ENCODE measurements around the gene AXIN1. TPM values are rescaled to one million over a fixed set of nuclear protein-coding genes. Genes with fewer than 3 reads are reported as not detected.
A peak's percentile ranks its signal among the peaks of the same experiment; 100 is the strongest.
"Not testable (repeated sequence)": the region's sequence is repeated elsewhere in the genome, so short reads cannot be mapped to it uniquely, and the experiment has no call there.

The AXIN1 gene
- total and polyA plus RNA-seq, 2 of the 8 experiments (the other 6 are each of a cell fraction or from before 2014, with no cell fraction given), result 12.5 to 41.9 TPM

DNA sequence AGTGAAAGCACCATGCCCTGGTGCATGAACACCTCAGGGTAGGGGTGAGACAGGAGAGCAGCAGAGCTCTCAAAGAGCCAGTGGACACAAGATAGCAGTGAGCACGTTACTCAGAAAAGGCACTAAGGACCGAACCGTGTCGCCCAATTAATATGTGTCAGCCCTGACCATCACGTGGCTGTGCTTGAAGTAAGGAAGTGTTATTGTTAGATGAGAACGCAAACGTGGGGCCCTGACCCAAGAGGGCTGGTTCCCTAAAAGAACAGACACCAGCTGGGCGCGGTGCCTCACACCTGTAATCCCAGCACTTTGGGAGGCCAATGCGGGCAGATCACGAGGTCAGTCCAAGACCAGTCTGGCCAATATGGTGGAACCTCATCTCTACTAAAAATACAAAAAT, 16.3 kb downstream of the AXIN1 start (continued):
- TF ChIP-seq CREB1 (IDR thresholded peaks at IDR 0.05), result no peak

DNA sequence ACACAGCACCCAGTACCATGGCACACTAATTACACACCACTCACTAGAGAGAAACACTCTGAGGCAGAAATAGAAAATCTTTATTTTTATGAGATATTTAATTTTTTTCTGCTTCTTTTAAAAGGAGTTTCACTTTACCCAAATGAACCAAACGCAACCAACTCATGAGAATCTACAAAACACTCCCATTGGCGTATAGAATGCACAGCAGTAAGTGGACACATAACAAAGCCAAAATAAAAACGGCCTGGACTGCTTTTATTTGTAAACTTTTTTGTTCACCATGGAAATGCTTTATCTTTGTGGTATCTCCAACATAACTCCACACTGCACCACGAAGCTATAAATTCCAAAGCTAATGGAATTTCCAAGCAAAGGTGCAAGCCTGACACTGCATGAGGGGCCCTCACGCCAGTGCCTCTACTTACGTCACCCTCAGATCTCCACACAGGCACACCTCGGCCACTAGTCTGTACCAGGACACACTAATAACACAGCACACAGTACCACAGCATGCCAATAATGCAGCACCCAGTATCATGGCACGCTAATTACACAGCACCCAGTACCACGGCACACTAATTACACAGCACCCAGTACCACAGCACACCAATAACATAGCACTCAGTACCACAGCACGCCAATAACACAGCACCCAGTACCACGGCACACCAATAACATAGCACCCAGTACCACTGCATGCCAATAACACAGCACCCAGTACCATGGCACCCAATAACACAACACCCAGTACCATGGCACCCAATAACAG, 17.5 kb downstream of the AXIN1 start:
- Histone ChIP-seq H3K79me2 (ENCODE audit: control insufficient read depth in 1 of 2, insufficient read depth in 2 of 2, low read length in 2 of 2) (peaks cover 44 to 91% of the 10 kb centered on the region in 2 experiments), H2AK5ac (ENCODE audit: low read depth, low read length) (peak overlapping the region; percentile 90), H2BK5ac (ENCODE audit: low read depth, low read length) (peak overlapping the region; percentile 66), H3K79me1 (ENCODE audit: low read depth, low read length) (peaks cover 29% of the 10 kb centered on the region), H4K8ac (ENCODE audit: extremely low read depth, insufficient read depth, low read length) (peak overlapping the region; percentile 14; the same call in 1 of the 2 replicates), H4K20me1 (replicated peaks in 1 of 2; ENCODE audit: control insufficient read depth in 1 of 2, insufficient read depth in 2 of 2, low read length in 2 of 2) (peaks cover 11 to 33% of the 10 kb centered on the region in 2 experiments)
- H2BK20ac ChIP-seq (ENCODE audit: low read length); H3K36me3 ChIP-seq (ENCODE audit: control insufficient read depth in 2 of 4, insufficient read depth in 4 of 4, low read length in 3 of 4); H3K9me3 ChIP-seq (ENCODE audit: insufficient read depth in 2 of 2, low read depth in 1 of 2, low read length in 1 of 2); H4K5ac ChIP-seq (ENCODE audit: insufficient read length, low read depth, low read length); H3K56ac ChIP-seq (replicated peaks; ENCODE audit: insufficient read length, low read depth, low read length); H3K14ac ChIP-seq (ENCODE audit: insufficient read length); DNase-seq (ENCODE audit: low read depth in 1 of 2, low spot score in 2 of 2); H2BK15ac ChIP-seq (ENCODE audit: low read length); POLR2A ChIA-PET (ENCODE audit: partially characterized antibody); H4K91ac ChIP-seq (replicated peaks; ENCODE audit: insufficient read length, low read length); H3K23ac ChIP-seq (ENCODE audit: insufficient read length); H3K4me2 ChIP-seq (ENCODE audit: insufficient read depth in 1 of 2, low read depth in 2 of 2, low read length in 2 of 2); H3K23me2 ChIP-seq (ENCODE audit: low read depth, low read length); H3K27me3 ChIP-seq (replicated peaks in 1 of 4; ENCODE audit: control insufficient read depth in 3 of 4, extremely low read depth in 1 of 4, insufficient read depth in 3 of 4, low read length in 3 of 4); H2BK120ac ChIP-seq (replicated peaks; ENCODE audit: low read depth, low read length); H3K4me3 ChIP-seq (ENCODE audit: extremely low read depth in 1 of 4, insufficient read depth in 2 of 4, low read depth in 3 of 4, low read length in 4 of 4); H3K18ac ChIP-seq (ENCODE audit: extremely low read depth, low read length); H3K27ac ChIP-seq (ENCODE audit: low read depth, low read length); H3K4ac ChIP-seq (replicated peaks; ENCODE audit: insufficient read length, low read depth, low read length); H3K4me1 ChIP-seq (replicated peaks in 1 of 4; ENCODE audit: control insufficient read depth in 3 of 4, insufficient read depth in 4 of 4, low read length in 3 of 4); H3K9ac ChIP-seq (replicated peaks in 1 of 4; ENCODE audit: extremely low read depth in 1 of 4, low read depth in 3 of 4, low read length in 3 of 4); H2BK12ac ChIP-seq (ENCODE audit: low read depth, low read length); H2AFZ ChIP-seq (ENCODE audit: low read length): not testable (repeated sequence)
- FAIRE-seq, result peak; percentile 55
- CTCF ChIA-PET (ENCODE audit: partially characterized antibody), result interaction anchor here (0.7 to 1.3 kb wide), 4 partner anchors 10 to 69 kb away, joined by 3 to 5 read pairs (median 4); no protein-coding TSS in a partner anchor
- 87% methylated on average over 11 of the region's 11 CpGs; no CpG with 5 or more reads in 1 of the 2 experiments for WGBS, 2 experiments (ENCODE audit: extremely low coverage in 1 of 2, insufficient coverage in 1 of 2, insufficient read length in 1 of 2, insufficient replicate concordance in 2 of 2, low coverage in 1 of 2, low lambda C conversion rate in 2 of 2, missing lambda C conversion rate in 1 of 2)
